T-helper 2 cell treated with Interferon-gamma antibody and Interleukin-4, amounts not matched to agents 100 ng/mL and 5 ng/mL, for 36 hours (primary cell): ENCODE data around the gene KCMF1. TPM values are rescaled to one million over a fixed set of nuclear protein-coding genes. Genes with fewer than 3 reads are reported as not detected.

Source experiments
- intact Hi-C: fragments of 100-400 bp; cut with micrococcal nuclease; formaldehyde crosslinking; loops from one replicate; pipeline ENCODE4 v1.15.1; 2023
- total RNA-seq: library from RNA; stranded (reverse); gene quantifications from 2 replicates; pipeline ENCODE4 v1.2.3, GENCODE V29; 2022

Gene KCMF1
- total RNA-seq, 1 donor from 2014 or later: 84.2 TPM

GRCh38 chr2:85018049-85018447 is 47.1 kb downstream of the KCMF1 start:
- intact Hi-C loops: no loop called here

GRCh38 chr2:85019121-85019520 is 48.2 kb downstream of the KCMF1 start:
- intact Hi-C loops: no loop called here

- intact Hi-C loops: no loop called here
These were observed 51.3 kb downstream of the KCMF1 start for GRCh38 chr2:85022232-85022631.

GRCh38 chr2:85024372-85025047 is 53.5 kb downstream of the KCMF1 start:
- intact Hi-C loops: no loop called here

GRCh38 chr2:85032621-85033020 is 61.7 kb downstream of the KCMF1 start:
- intact Hi-C loops: no loop called here

GRCh38 chr2:85033388-85033787 is 62.4 kb downstream of the KCMF1 start:
- intact Hi-C loops: no loop called here

GRCh38 chr2:85034158-85034557 is 63.2 kb downstream of the KCMF1 start:
- intact Hi-C loops: no loop called here

- intact Hi-C loops: no loop called here
These were observed 66.7 kb downstream of the KCMF1 start for GRCh38 chr2:85037622-85038021.

- intact Hi-C loops: no loop called here
These were observed 71.4 kb downstream of the KCMF1 start for GRCh38 chr2:85042330-85042729.

- intact Hi-C loops: no loop called here
These were observed 77.6 kb downstream of the KCMF1 start for GRCh38 chr2:85048534-85048933.

GRCh38 chr2:85049236-85049635 is 78.3 kb downstream of the KCMF1 start:
- intact Hi-C loops: no loop called here

GRCh38 chr2:85053802-85054201 is 82.8 kb downstream of the KCMF1 start:
- intact Hi-C loops: no loop called here

- intact Hi-C loops: no loop called here
These were observed 86.4 kb downstream of the KCMF1 start for GRCh38 chr2:85057226-85057962.

- intact Hi-C loops: no loop called here
These were observed 90.9 kb downstream of the KCMF1 start for GRCh38 chr2:85061896-85062295.

GRCh38 chr2:85062565-85062964 is 91.6 kb downstream of the KCMF1 start:
- intact Hi-C loops: no loop called here

- intact Hi-C loops: no loop called here
These were observed 93.1 kb downstream of the KCMF1 start for GRCh38 chr2:85063981-85064599.

- intact Hi-C loops: no loop called here
These were observed 94.1 kb downstream of the KCMF1 start for GRCh38 chr2:85064927-85065577.

- intact Hi-C loops: no loop called here
These were observed 95.2 kb downstream of the KCMF1 start for GRCh38 chr2:85066006-85066740.

- intact Hi-C loops: loop anchor here (1.0 kb wide), 1 partner anchor 218 kb away; no protein-coding TSS in a partner anchor
These were observed 96.0 kb downstream of the KCMF1 start for GRCh38 chr2:85066874-85067351.

- intact Hi-C loops: no loop called here
These were observed 100.1 kb downstream of the KCMF1 start for GRCh38 chr2:85071096-85071495.

- intact Hi-C loops: no loop called here
These were observed 102.1 kb downstream of the KCMF1 start for GRCh38 chr2:85073033-85073432.
